KMS-11 (cell line): ENCODE data around the gene DLX3.

ENCODE experiments used
- H2AFZ ChIP-seq: fragments of 200-600 bp; sonication (generic); 2 replicates; pipeline ENCODE4 v1.6.1; 2016; ENCODE audit warnings: antibody characterized with exemption, mixed run types, low read depth
- H3K27ac ChIP-seq: fragments of 200-600 bp; sonication (generic); 2 replicates; pipeline ENCODE4 v1.6.1; 2016; ENCODE audit warnings: mild to moderate bottlenecking, mixed run types
- H3K27me3 ChIP-seq: fragments of 200-600 bp; sonication (generic); 2 replicates; pipeline ENCODE4 v1.6.1; 2017; ENCODE audit warnings: mild to moderate bottlenecking, low read depth, mixed run types, moderate library complexity; ENCODE audit not compliant: insufficient read depth
- H3K36me3 ChIP-seq: fragments of 200-600 bp; sonication (generic); 2 replicates; pipeline ENCODE4 v1.6.1; 2017; ENCODE audit warnings: mild to moderate bottlenecking, mixed run types; ENCODE audit not compliant: insufficient read depth
- H3K4me1 ChIP-seq: fragments of 200-600 bp; sonication (generic); 2 replicates; pipeline ENCODE4 v1.6.1; 2016; ENCODE audit warnings: mild to moderate bottlenecking, low read depth, mixed run types; ENCODE audit not compliant: poor library complexity, severe bottlenecking
- H3K4me2 ChIP-seq: fragments of 200-600 bp; sonication (generic); 2 replicates; pipeline ENCODE4 v1.7.0; 2016; ENCODE audit warnings: mild to moderate bottlenecking, mixed run types
- H3K4me3 ChIP-seq: fragments of 200-600 bp; sonication (generic); IDR thresholded peaks from 2 replicates; pipeline ENCODE4 v1.6.1; 2017; ENCODE audit warnings: low read depth, low read length, mixed read lengths; ENCODE audit not compliant: insufficient read depth
- H3K79me2 ChIP-seq: fragments of 200-600 bp; sonication (generic); 2 replicates; pipeline ENCODE4 v1.6.1; 2016; ENCODE audit warnings: low read depth, mixed run types; ENCODE audit not compliant: insufficient read depth
- H3K9ac ChIP-seq: fragments of 200-600 bp; sonication (generic); 2 replicates; pipeline ENCODE4 v1.6.1; 2016; ENCODE audit warnings: mild to moderate bottlenecking, mixed run types
- H4K20me1 ChIP-seq: fragments of 200-600 bp; sonication (generic); 2 replicates; pipeline ENCODE4 v1.6.1; 2016; ENCODE audit warnings: mild to moderate bottlenecking, mixed run types; ENCODE audit not compliant: insufficient read depth
- CTCF ChIP-seq: fragments of 200-600 bp; sonication (generic); conservative IDR thresholded peaks from 2 replicates; pipeline ENCODE4 v1.6.1; 2017; ENCODE audit warnings: low read depth, mild to moderate bottlenecking, antibody characterized with exemption, low read length, moderate library complexity, mixed read lengths

Gene DLX3

DNA sequence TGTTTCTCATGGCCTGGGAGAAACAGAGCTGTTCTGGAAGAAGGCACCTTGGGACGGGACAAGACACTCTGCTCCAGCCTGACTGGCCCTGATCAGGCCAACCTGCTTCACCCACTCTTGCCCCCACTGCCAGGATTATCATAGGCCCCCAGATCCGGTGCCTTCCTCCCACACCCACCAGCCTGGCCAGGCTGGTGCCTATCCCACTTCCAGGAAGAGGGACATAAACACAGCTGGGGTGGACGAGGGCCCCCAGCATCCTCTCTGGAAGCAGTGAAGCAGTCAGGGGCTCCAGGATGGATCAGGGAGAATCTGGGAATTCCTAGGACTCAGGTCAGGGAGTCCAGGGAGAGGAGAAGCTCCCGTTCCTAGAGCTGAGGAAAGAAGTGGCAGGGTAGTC is 44.0 kb upstream of the DLX3 start:
- TF ChIP-seq CTCF, result no peak
- Histone ChIP-seq H3K36me3 (no peaks in the 10 kb centered on the region), H3K79me2 (no peaks in the 10 kb centered on the region), H4K20me1 (no peaks in the 10 kb centered on the region), H3K4me2 (no peak overlapping the region), H3K27ac (no peak overlapping the region), H3K4me3 (no peak overlapping the region), H3K9ac (no peak overlapping the region), H2AFZ (no peak overlapping the region), H3K27me3 (peaks cover 60% of the 10 kb centered on the region), H3K4me1 (no peaks in the 10 kb centered on the region)

GRCh38 chr17:50037321-50038107 is 42.5 kb upstream of the DLX3 start:
- no peak overlapping the region for H3K9ac ChIP-seq
- no peaks in the 10 kb centered on the region for H4K20me1 ChIP-seq
- H3K27me3 ChIP-seq, result peaks cover 71% of the 10 kb centered on the region
- TF ChIP-seq CTCF, result no peak
- H3K27ac ChIP-seq, result no peak overlapping the region
- H3K79me2 ChIP-seq, result no peaks in the 10 kb centered on the region
- no peaks in the 10 kb centered on the region for H3K36me3 ChIP-seq
- no peak overlapping the region for H3K4me2 ChIP-seq
- no peak overlapping the region for H3K4me3 ChIP-seq
- H2AFZ ChIP-seq, result no peak overlapping the region
- H3K4me1 ChIP-seq, result no peaks in the 10 kb centered on the region

GRCh38 chr17:50036455-50037261 is 41.6 kb upstream of the DLX3 start:
- Histone ChIP-seq H3K36me3 (no peaks in the 10 kb centered on the region), H3K27me3 (peaks cover 75% of the 10 kb centered on the region), H3K4me3 (no peak overlapping the region), H3K9ac (no peak overlapping the region), H3K27ac (no peak overlapping the region), H4K20me1 (no peaks in the 10 kb centered on the region), H3K79me2 (no peaks in the 10 kb centered on the region), H3K4me2 (no peak overlapping the region), H3K4me1 (no peaks in the 10 kb centered on the region), H2AFZ (no peak overlapping the region)
- TF ChIP-seq CTCF, result no peak

DNA sequence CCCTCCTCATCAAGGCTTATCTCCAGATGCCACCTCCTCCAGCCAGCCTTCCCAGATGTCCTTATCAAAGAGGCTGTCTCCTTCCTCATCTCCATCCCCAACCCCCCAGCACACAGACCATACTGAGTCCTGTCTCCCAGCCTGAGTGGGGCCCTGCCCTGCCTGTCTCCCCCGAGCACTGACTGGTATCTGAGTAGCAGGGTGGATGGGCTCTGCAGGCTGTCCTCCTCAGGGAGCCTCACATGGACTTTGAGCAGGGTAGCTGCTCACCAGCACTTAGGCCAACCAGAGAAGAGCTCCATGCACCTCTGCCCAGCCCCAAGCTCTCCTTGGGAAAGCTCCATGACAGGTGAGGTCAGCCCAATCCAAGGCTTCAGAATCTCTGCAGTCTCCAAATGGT is 40.9 kb upstream of the DLX3 start:
- Histone ChIP-seq H3K9ac (no peak overlapping the region), H3K79me2 (no peaks in the 10 kb centered on the region), H3K27ac (no peak overlapping the region), H3K4me3 (no peak overlapping the region), H3K4me2 (no peak overlapping the region), H2AFZ (no peak overlapping the region), H4K20me1 (no peaks in the 10 kb centered on the region), H3K4me1 (no peaks in the 10 kb centered on the region), H3K27me3 (peaks cover 75% of the 10 kb centered on the region), H3K36me3 (no peaks in the 10 kb centered on the region)
- no peak for TF ChIP-seq CTCF
